Central memory CD8-positive, alpha-beta T cell (primary cell): Measurements from ENCODE around the gene CDCA7L.

Source experiments
- ATAC-seq: fragments of 150-1000 bp; cut with Tn5 transposase; replicated peaks from 2 replicates; pipeline ENCODE4 v1.10.0; 2022; ENCODE audit warnings: mild to moderate bottlenecking, moderate FRiP score, moderate number of reproducible peaks; ENCODE audit not compliant: poor library complexity, severe bottlenecking; ENCODE audit errors: extremely low read depth
- DNase-seq, 2 donors: peaks; one replicate each; pipeline ENCODE4 v3.0.0; 2021; ENCODE audit warnings: low spot score in 2 of 2
- H3K27ac Mint-ChIP-seq: one replicate; pipeline ENCODE4 v1.8.0; 2022; ENCODE audit warnings: low read depth, mild to moderate bottlenecking, moderate library complexity, mixed read lengths
- H3K27me3 Mint-ChIP-seq: one replicate; pipeline ENCODE4 v1.8.0; 2022; ENCODE audit warnings: mixed read lengths
- H3K36me3 Mint-ChIP-seq: one replicate; pipeline ENCODE4 v1.8.0; 2022; ENCODE audit warnings: mild to moderate bottlenecking, moderate library complexity, mixed read lengths; ENCODE audit not compliant: insufficient read depth
- H3K4me1 Mint-ChIP-seq: one replicate; pipeline ENCODE4 v1.8.0; 2022; ENCODE audit warnings: mixed read lengths
- H3K4me3 Mint-ChIP-seq: one replicate; pipeline ENCODE4 v1.8.0; 2022; ENCODE audit warnings: mild to moderate bottlenecking, moderate library complexity, mixed read lengths
- H3K9me3 Mint-ChIP-seq: one replicate; pipeline ENCODE4 v1.8.0; 2022; ENCODE audit warnings: mixed read lengths

The CDCA7L gene

DNA sequence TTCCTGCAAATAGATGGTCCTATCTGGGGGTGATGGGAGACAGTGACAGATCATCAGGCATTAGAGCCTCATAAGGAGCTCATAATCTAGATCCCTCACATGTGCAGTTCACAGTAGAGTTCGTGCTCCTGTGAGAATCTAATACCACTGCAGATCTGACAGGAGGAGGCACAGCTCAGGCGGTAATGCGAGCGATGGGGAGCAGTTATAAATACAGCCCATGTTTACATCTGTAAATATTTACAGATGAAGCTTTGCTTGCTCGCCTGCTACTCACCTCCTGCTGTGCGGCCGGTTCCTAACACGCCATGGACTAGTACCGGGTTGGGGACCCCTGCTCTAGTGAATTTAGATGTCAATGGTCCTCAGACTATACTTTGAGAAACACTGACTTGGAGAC lies 17.0 kb upstream of the CDCA7L start:
- H3K4me1 Mint-ChIP-seq = peaks cover 3% of the 10 kb centered on the region

DNA sequence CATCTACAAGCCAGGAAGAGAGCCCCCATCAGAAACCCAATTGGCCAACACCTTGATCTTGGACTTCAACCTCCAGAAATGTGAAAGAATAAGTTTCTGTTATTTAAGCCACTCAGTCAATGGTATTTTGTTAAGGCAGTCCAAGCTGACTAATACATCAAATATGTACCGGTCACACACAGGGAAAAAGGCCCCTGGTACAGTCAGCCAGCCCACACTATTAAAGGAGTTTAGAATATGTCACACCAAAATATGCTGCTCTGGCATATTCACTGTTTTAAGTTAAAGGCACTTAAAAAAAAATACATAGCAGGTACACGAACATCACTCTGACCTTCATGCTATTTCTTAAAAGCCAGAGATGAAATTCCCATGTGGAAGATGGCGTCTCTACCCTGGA lies 15.2 kb upstream of the CDCA7L start:
- no peaks in the 10 kb centered on the region for H3K36me3 Mint-ChIP-seq
- DNase-seq (no peak), ATAC-seq (no peak)
- peaks cover 40% of the 10 kb centered on the region for H3K27me3 Mint-ChIP-seq
- H3K4me3 Mint-ChIP-seq = no peak overlapping the region
- H3K27ac Mint-ChIP-seq = no peak overlapping the region
- no peaks in the 10 kb centered on the region for H3K9me3 Mint-ChIP-seq
- H3K4me1 Mint-ChIP-seq = no peaks in the 10 kb centered on the region

More for the DNA sequence above, 17.0 kb upstream of the CDCA7L start:
- peaks cover 40% of the 10 kb centered on the region for H3K27me3 Mint-ChIP-seq
- no peaks in the 10 kb centered on the region for H3K9me3 Mint-ChIP-seq
- no peak for ATAC-seq
- H3K27ac Mint-ChIP-seq = no peak overlapping the region
- no peaks in the 10 kb centered on the region for H3K36me3 Mint-ChIP-seq
- H3K4me3 Mint-ChIP-seq = no peak overlapping the region
- DNase-seq = no peak

DNA sequence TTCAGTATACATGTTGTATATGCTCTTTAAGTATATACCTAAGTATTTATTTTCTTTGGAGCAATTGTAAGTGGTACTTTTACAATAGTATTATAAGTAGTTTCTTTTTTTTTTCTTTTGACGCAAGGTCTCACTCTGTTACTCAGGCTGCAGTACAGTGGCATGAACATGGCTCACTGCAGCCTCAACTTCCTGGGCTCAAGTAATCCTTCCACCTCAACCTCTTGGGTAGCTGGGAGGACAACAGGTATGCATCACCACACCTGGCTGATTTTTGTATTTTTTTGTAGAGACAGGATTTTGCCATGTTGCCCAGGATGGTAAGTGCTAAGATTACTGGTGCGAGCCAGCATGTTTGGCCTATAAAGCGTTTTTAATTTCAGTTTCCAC lies 13.7 kb upstream of the CDCA7L start:
- no peak for ATAC-seq
- no peak overlapping the region for H3K27ac Mint-ChIP-seq
- H3K4me3 Mint-ChIP-seq = no peak overlapping the region
- no peak for DNase-seq
- no peaks in the 10 kb centered on the region for H3K9me3 Mint-ChIP-seq
- no peaks in the 10 kb centered on the region for H3K4me1 Mint-ChIP-seq
- no peaks in the 10 kb centered on the region for H3K36me3 Mint-ChIP-seq
- H3K27me3 Mint-ChIP-seq = peaks cover 31% of the 10 kb centered on the region

GRCh38 chr7:21953781-21954180 lies 8.1 kb upstream of the CDCA7L start:
- DNase-seq (no peak), ATAC-seq (no peak)
- H3K4me1 Mint-ChIP-seq = no peaks in the 10 kb centered on the region
- H3K9me3 Mint-ChIP-seq = no peaks in the 10 kb centered on the region
- H3K27me3 Mint-ChIP-seq = no peaks in the 10 kb centered on the region
- no peaks in the 10 kb centered on the region for H3K36me3 Mint-ChIP-seq
- no peak overlapping the region for H3K27ac Mint-ChIP-seq
- no peak overlapping the region for H3K4me3 Mint-ChIP-seq

DNA sequence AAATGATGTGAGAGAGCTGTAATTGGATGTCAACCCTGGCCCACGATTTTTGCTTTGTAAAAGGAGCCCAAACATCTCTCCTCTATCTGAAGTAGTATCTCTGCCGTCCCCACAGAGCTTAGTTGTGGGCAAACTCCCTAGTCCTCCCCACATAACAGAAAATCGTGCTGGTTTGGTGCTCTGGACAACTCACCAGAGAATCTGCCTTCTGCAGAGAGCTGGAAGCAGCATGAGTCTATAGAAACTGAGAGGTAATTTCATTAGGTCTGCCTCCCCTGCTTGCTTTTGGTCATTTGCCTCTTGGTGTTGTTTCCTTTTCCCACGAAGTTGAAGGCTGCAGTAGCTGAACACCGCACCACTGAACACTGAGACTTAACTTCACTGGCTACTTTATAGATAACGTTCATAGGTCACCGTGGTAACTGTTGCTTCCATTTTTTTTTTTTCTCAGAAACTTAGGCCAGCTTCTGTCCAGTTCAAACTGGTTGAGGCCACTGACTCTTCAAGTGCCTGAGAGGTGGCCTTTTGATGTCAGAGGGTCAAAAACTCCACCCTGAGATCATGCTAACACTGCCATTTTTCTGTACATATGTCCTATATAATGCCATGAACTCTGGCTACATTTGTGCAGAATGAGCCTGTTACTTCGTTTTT lies 3.3 kb upstream of the CDCA7L start:
- ATAC-seq (no peak), DNase-seq (no peak)
- Mint-ChIP-seq H3K36me3 (no peaks in the 10 kb centered on the region), H3K4me1 (no peaks in the 10 kb centered on the region), H3K4me3 (no peak overlapping the region), H3K9me3 (no peaks in the 10 kb centered on the region), H3K27me3 (no peaks in the 10 kb centered on the region), H3K27ac (no peak overlapping the region)

DNA sequence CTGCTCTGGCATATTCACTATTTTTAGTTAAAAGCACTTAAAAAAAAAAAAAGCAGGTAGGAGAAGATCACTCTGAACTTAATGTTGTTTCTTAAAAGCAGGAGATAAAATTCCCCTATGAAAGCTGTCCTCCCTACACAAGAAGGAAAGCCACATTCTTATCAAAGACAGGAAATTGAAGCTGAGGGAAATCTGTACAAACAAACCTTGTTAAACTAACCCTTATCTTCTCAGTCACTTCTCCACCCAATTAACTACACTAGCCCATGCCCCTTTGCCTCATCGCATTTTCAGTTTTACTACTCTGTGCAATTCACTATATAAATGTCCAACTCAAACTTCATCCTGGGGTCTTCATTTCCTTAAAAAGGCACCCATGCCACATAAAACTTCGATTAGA lies 2.7 kb upstream of the CDCA7L start:
- DNase-seq (no peak), ATAC-seq (no peak)
- peaks cover under 1% of the 10 kb centered on the region for H3K27me3 Mint-ChIP-seq
- no peak overlapping the region for H3K27ac Mint-ChIP-seq
- no peaks in the 10 kb centered on the region for H3K36me3 Mint-ChIP-seq
- H3K9me3 Mint-ChIP-seq = no peaks in the 10 kb centered on the region
- no peak overlapping the region for H3K4me3 Mint-ChIP-seq
- H3K4me1 Mint-ChIP-seq = no peaks in the 10 kb centered on the region

GRCh38 chr7:21947946-21948345 lies 2.2 kb upstream of the CDCA7L start:
- H3K4me1 Mint-ChIP-seq = no peaks in the 10 kb centered on the region
- H3K27ac Mint-ChIP-seq = no peak overlapping the region
- ATAC-seq (no peak), DNase-seq (no peak)
- H3K9me3 Mint-ChIP-seq = no peaks in the 10 kb centered on the region
- H3K27me3 Mint-ChIP-seq = peaks cover 5% of the 10 kb centered on the region
- H3K4me3 Mint-ChIP-seq = no peak overlapping the region
- no peaks in the 10 kb centered on the region for H3K36me3 Mint-ChIP-seq

- Mint-ChIP-seq H3K9me3 (no peaks in the 10 kb centered on the region), H3K4me3 (no peak overlapping the region), H3K27me3 (peaks cover 8% of the 10 kb centered on the region), H3K4me1 (no peaks in the 10 kb centered on the region), H3K36me3 (no peaks in the 10 kb centered on the region), H3K27ac (no peak overlapping the region)
- DNase-seq (no peak), ATAC-seq (no peak)
These were observed 1.4 kb upstream of the CDCA7L start for GRCh38 chr7:21947056-21947455.

- peak overlapping the region; percentile 67 for H3K4me3 Mint-ChIP-seq
These were observed 567 bp upstream of the CDCA7L start for GRCh38 chr7:21946222-21946709.

GRCh38 chr7:21944616-21945453 lies 864 bp downstream of the CDCA7L start:
- Mint-ChIP-seq H3K27me3 (peaks cover 8% of the 10 kb centered on the region), H3K36me3 (no peaks in the 10 kb centered on the region), H3K27ac (no peak overlapping the region), H3K9me3 (no peaks in the 10 kb centered on the region), H3K4me1 (no peaks in the 10 kb centered on the region), H3K4me3 (peak overlapping the region; percentile 67)
- ATAC-seq (no peak), DNase-seq (no peak)

More at GRCh38 chr7:21946222-21946709, 567 bp upstream of the CDCA7L start:
- DNase-seq (no peak), ATAC-seq (no peak)
- Mint-ChIP-seq H3K36me3 (no peaks in the 10 kb centered on the region), H3K27me3 (peaks cover 8% of the 10 kb centered on the region), H3K27ac (no peak overlapping the region), H3K9me3 (no peaks in the 10 kb centered on the region), H3K4me1 (no peaks in the 10 kb centered on the region)

DNA sequence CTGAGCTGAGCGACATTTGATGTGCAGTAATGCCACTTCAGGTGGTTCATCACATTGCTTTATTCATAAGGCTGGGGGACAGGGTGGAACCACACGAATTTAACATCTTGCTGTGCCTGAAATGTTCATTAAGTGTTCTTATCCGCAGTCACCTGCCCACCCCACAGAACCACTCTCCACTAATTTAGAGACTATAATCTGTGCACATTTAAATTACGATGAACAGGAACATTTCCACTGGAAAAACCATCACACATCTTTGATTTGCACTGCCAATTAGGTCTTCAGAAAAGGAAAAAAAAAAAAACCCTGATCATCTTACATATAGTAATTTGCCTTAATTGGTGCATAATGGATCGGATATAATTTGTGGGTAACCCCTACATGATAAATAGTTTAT lies 2.3 kb downstream of the CDCA7L start:
- Mint-ChIP-seq H3K27ac (no peak overlapping the region), H3K4me3 (no peak overlapping the region)
- no peak for ATAC-seq

DNA sequence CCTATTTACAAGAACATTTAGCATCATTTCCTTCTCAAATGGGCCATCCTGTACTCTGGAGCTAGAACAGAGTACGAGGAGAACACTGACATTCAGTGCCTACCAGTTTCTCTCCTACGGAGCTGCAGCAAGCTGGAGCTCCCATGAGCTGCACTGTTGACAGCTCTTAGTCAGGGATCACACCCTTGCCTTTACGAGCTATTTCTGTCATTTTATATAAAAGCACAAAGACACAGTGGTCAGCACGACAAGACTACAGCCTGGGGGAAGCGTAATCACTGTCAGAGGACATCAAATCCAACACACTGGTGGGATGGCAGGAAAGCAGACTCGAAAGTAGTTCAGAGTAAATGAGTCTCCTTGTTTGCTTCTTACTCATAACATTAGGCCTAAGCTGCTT lies 2.7 kb downstream of the CDCA7L start:
- Mint-ChIP-seq H3K27me3 (peaks cover 8% of the 10 kb centered on the region), H3K4me1 (no peaks in the 10 kb centered on the region), H3K4me3 (no peak overlapping the region), H3K36me3 (no peaks in the 10 kb centered on the region), H3K27ac (no peak overlapping the region), H3K9me3 (no peaks in the 10 kb centered on the region)
- DNase-seq (no peak), ATAC-seq (no peak)

More for the DNA sequence above, 2.3 kb downstream of the CDCA7L start:
- H3K9me3 Mint-ChIP-seq = no peaks in the 10 kb centered on the region
- no peak for DNase-seq
- H3K4me1 Mint-ChIP-seq = no peaks in the 10 kb centered on the region
- no peaks in the 10 kb centered on the region for H3K36me3 Mint-ChIP-seq
- H3K27me3 Mint-ChIP-seq = peaks cover 8% of the 10 kb centered on the region

GRCh38 chr7:21941611-21942141 lies 4.0 kb downstream of the CDCA7L start:
- ATAC-seq (no peak), DNase-seq (no peak)
- H3K36me3 Mint-ChIP-seq = peaks cover 2% of the 10 kb centered on the region
- peaks cover 8% of the 10 kb centered on the region for H3K27me3 Mint-ChIP-seq
- H3K4me3 Mint-ChIP-seq = no peak overlapping the region
- no peaks in the 10 kb centered on the region for H3K9me3 Mint-ChIP-seq
- no peak overlapping the region for H3K27ac Mint-ChIP-seq
- no peaks in the 10 kb centered on the region for H3K4me1 Mint-ChIP-seq
